Colonic mucosa (tissue), 4 donors: ENCODE measurements around the gene MYH15. TPM values are rescaled to one million over a fixed set of nuclear protein-coding genes. Genes with fewer than 3 reads are reported as not detected.

ENCODE experiments used
- DNase-seq: peaks from one replicate; pipeline ENCODE4 v3.0.0-alpha.2; 2020
- H3K27ac ChIP-seq: fragments of 200-600 bp; one replicate; pipeline ENCODE4 v1.8.0; 2021
- H3K27me3 ChIP-seq: fragments of 200-600 bp; one replicate; pipeline ENCODE4 v1.8.0; 2021
- H3K36me3 ChIP-seq: fragments of 200-600 bp; one replicate; pipeline ENCODE4 v1.8.0; 2021
- H3K4me1 ChIP-seq: fragments of 200-600 bp; one replicate; pipeline ENCODE4 v1.8.0; 2021; ENCODE audit warnings: mild to moderate bottlenecking
- H3K4me3 ChIP-seq: fragments of 200-600 bp; one replicate; pipeline ENCODE4 v1.8.0; 2021
- H3K9ac ChIP-seq, 2 donors: one replicate each; pipeline ENCODE4 v1.7.0; 2013; ENCODE audit warnings: control low read depth in 2 of 2, low read depth in 2 of 2, low read length in 2 of 2
- H3K9me3 ChIP-seq: fragments of 200-600 bp; one replicate; pipeline ENCODE4 v1.8.0; 2021
- intact Hi-C: fragments of 100-400 bp; cut with DNase I; formaldehyde crosslinking; loops from one replicate; pipeline ENCODE4 v1.14.1; 2022
- total RNA-seq, 2 donors: library from RNA; stranded (reverse); fragmentation: NEBNext Ultra II Directional in 1 of 2; extraction: Animal tissue kit (Norgen Biotek cat#: 25700) in 1 of 2; gene quantifications; one replicate each; pipeline ENCODE4 v1.2.1, GENCODE V29; 2021
- TF ChIP-seq, protein P1 (sequence below): fragments of 200-600 bp; IDR thresholded peaks from one replicate; pipeline ENCODE4 v1.8.0; 2022; ENCODE audit warnings: antibody characterized with exemption, mild to moderate bottlenecking
- donor health status: healthy.
- donor health status: DM: no; HTN: no; CAD: no.
- donor health status: DM: no; HTN: no; CAD: no.

MYH15 gene
- total RNA-seq, 2 donors from 2014 or later: 0.13 to 0.44 TPM

DNA sequence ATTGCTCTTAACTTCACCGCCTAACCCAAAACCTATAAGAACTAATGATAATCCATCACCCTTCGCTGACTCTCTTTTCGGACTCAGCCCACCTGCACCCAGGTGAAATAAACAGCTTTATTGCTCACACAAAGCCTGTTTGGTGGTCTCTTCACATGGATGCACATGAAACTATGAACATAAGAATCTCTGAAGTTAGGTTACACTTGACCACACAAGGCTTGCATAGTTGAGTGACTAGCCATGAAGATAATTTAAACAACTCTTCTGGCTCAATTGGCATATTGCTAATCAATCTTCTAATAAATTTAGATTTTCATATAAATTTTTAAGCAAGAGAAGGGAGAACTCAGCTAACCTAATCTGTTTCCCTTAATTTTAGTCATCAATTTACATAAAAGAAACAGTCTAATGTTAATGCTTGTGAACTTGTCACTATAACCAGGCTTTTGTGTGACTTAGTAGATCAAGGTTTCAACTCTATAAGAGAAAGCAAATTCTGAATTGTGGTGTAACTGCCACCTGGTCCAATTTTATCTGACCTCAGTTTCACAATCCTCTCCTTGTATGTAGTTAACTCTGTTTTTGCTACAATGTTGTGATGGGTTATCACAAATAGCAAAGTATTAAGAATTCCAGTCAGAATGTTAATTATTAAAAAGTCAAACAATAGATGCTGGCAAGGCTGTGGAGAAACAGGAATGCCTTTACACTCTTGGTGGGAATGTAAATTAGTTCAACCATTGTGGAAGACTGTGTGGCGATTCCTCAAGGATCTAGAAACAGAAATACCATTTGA lies 132.0 kb downstream of the MYH15 start:
- TF ChIP-seq, protein P1, sequence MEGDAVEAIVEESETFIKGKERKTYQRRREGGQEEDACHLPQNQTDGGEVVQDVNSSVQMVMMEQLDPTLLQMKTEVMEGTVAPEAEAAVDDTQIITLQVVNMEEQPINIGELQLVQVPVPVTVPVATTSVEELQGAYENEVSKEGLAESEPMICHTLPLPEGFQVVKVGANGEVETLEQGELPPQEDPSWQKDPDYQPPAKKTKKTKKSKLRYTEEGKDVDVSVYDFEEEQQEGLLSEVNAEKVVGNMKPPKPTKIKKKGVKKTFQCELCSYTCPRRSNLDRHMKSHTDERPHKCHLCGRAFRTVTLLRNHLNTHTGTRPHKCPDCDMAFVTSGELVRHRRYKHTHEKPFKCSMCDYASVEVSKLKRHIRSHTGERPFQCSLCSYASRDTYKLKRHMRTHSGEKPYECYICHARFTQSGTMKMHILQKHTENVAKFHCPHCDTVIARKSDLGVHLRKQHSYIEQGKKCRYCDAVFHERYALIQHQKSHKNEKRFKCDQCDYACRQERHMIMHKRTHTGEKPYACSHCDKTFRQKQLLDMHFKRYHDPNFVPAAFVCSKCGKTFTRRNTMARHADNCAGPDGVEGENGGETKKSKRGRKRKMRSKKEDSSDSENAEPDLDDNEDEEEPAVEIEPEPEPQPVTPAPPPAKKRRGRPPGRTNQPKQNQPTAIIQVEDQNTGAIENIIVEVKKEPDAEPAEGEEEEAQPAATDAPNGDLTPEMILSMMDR: no peak
- H3K27ac ChIP-seq: no peak overlapping the region
- no peaks in the 10 kb centered on the region for H3K27me3 ChIP-seq
- H3K4me3 ChIP-seq: no peak overlapping the region
- H3K4me1 ChIP-seq: no peaks in the 10 kb centered on the region
- intact Hi-C loops: no loop called here
- no peaks in the 10 kb centered on the region for H3K9me3 ChIP-seq
- no peaks in the 10 kb centered on the region for H3K36me3 ChIP-seq
- no peak for DNase-seq
- no peak overlapping the region for H3K9ac ChIP-seq

DNA sequence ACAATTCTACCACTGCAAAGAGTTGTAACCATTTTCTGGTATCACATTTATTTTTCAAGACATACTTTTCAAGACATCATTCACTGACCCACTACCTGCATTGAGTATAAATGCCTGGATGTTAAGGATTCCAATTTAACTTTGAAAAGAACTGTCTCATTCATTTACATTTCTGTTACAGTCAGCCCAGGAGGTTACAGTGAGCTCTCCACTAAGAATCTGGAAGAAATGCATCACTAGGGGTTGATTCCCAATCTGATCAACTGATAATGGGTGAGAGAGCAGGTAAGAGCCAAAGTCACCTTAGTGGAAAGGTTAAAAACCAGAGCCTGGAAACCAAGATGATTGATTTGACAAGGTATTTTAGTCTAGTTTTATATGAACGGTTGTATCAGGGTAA lies 133.0 kb downstream of the MYH15 start:
- Histone ChIP-seq H3K27me3 (no peaks in the 10 kb centered on the region), H3K4me1 (no peaks in the 10 kb centered on the region), H3K27ac (no peak overlapping the region), H3K9me3 (no peaks in the 10 kb centered on the region), H3K36me3 (no peaks in the 10 kb centered on the region), H3K4me3 (no peak overlapping the region), H3K9ac (no peak overlapping the region)
- intact Hi-C loops: no loop called here
- TF ChIP-seq, protein P1: no peak
- DNase-seq: no peak

DNA sequence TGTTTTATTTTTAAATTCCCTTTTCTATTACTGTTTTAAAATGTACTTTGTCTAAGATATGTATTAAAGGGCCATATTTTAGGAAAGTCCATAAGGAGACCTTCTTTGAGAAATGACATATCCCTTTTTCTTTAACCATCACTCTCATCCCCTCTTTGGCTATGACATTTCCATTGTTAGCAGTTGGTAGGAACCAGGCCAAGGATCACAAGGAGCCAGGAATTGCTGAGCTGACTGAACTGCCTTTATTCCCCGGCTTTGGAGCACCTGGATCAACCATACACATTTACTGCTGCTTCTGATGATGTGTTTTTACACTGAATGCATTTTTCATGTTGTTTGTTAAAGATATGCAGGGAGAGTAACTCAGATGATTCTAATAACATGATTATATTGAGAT lies 134.4 kb downstream of the MYH15 start:
- DNase-seq: no peak
- H3K27ac ChIP-seq: no peak overlapping the region
- TF ChIP-seq, protein P1: no peak
- H3K36me3 ChIP-seq: no peaks in the 10 kb centered on the region
- H3K4me1 ChIP-seq: no peaks in the 10 kb centered on the region
- no peaks in the 10 kb centered on the region for H3K9me3 ChIP-seq
- no peak overlapping the region for H3K4me3 ChIP-seq
- H3K27me3 ChIP-seq: no peaks in the 10 kb centered on the region
- H3K9ac ChIP-seq: no peak overlapping the region
- intact Hi-C loops: no loop called here

DNA sequence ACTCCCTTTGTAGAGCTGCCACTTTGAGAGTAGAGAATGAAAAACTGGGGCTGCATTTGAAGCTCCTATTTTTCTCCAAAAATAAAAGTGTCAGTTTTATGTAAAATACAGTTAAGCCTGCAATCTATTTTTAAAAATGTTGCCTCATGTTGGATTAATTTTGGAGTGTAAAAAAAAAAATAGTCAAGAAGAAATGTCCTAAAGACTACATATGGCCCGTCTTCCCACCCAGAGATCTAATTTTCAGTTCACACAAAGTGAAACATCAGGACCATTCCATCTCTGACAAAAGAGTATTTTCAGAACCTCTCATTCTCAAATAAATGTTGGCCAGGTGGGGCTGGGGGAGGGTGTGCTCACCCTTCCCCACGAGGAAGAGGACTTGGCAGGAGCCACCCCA lies 151.4 kb downstream of the MYH15 start:
- Histone ChIP-seq H3K36me3 (no peaks in the 10 kb centered on the region), H3K4me3 (no peak overlapping the region), H3K4me1 (no peaks in the 10 kb centered on the region), H3K9me3 (no peaks in the 10 kb centered on the region), H3K9ac (no peak overlapping the region), H3K27me3 (no peaks in the 10 kb centered on the region), H3K27ac (no peak overlapping the region)
- intact Hi-C loops: no loop called here
- DNase-seq: no peak
- TF ChIP-seq, protein P1: no peak

DNA sequence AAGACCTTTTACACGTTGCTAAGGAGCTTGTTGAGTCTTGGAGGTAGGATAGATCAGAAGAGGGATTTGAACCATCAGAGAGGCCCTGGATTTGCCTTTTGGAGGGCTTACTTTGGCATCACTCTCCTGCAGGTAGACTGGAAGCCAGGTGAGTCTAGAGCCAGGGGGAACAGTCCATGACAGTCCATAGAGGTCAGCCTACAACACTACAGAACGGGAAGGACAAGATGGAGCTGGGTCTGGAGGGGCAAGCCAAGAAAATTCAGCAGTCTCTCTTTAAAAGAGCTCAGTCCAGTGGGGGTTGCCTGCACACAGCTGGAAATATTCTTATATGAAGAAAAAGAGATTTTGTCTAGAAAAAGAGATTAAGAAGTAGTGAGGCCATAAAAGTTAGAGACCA lies 153.4 kb downstream of the MYH15 start:
- Histone ChIP-seq H3K9ac (no peak overlapping the region), H3K9me3 (no peaks in the 10 kb centered on the region), H3K4me3 (no peak overlapping the region), H3K36me3 (no peaks in the 10 kb centered on the region), H3K27ac (no peak overlapping the region), H3K27me3 (no peaks in the 10 kb centered on the region), H3K4me1 (no peaks in the 10 kb centered on the region)
- DNase-seq: no peak
- TF ChIP-seq, protein P1: no peak
- intact Hi-C loops: no loop called here
